Right lobe of liver (tissue), 6 donors: ENCODE measurements around the gene POLD3. TPM values are rescaled to one million over a fixed set of nuclear protein-coding genes. Genes with fewer than 3 reads are reported as not detected.
"Not testable (repeated sequence)": the region's sequence is repeated elsewhere in the genome, so short reads cannot be mapped to it uniquely, and the experiment has no call there.

ENCODE experiments used
- ATAC-seq, 4 donors: fragments of 200-7000 bp; cut with Tn5 transposase; one replicate each; pipeline ENCODE4 v1.9.1; 2020; ENCODE audit warnings: mild to moderate bottlenecking in 4 of 4, moderate library complexity in 4 of 4
- DNase-seq, 3 donors: peaks; one replicate each; pipeline ENCODE4 v3.0.0-alpha.2; 2020
- H3K27ac ChIP-seq, 3 donors: fragments of 200-600 bp; one replicate each; pipeline ENCODE4 v1.8.0; 2022
- H3K27me3 ChIP-seq, 2 donors: fragments of 200-600 bp; one replicate each; pipeline ENCODE4 v1.8.0; 2022
- H3K36me3 ChIP-seq, 4 donors: fragments of 200-600 bp; sonication (generic) in 1 of 4; one replicate each; pipeline versions ENCODE4 v1.5.1 to v1.8.0; 2017 to 2022; ENCODE audit warnings: control low read depth in 1 of 4
- H3K4me1 ChIP-seq, 4 donors: fragments of 200-600 bp; sonication (generic) in 1 of 4; one replicate each; pipeline versions ENCODE4 v1.5.1 to v1.8.0; 2017 to 2022; ENCODE audit warnings: control low read depth in 1 of 4
- H3K4me3 ChIP-seq, 3 donors: fragments of 200-600 bp; one replicate each; pipeline ENCODE4 v1.8.0; 2022
- H3K9me3 ChIP-seq, 4 donors: fragments of 200-600 bp; sonication (generic) in 1 of 4; one replicate each; pipeline versions ENCODE4 v1.5.1 to v1.8.0; 2017 to 2022; ENCODE audit warnings: control low read depth in 1 of 4
- POLR2A ChIP-seq: fragments of 450-650 bp; IDR thresholded peaks from one replicate; pipeline ENCODE4 v1.6.1; 2017; ENCODE audit warnings: antibody characterized with exemption, mild to moderate bottlenecking
- WGBS: methylation state at CpG from one replicate; pipeline ENCODE4 v1.1.6; 2018; ENCODE audit warnings: low coverage, low lambda C conversion rate; ENCODE audit not compliant: insufficient coverage; ENCODE audit errors: missing lambda C conversion rate; 5-methylcytosine and 5-hydroxymethylcytosine counted together
- intact Hi-C, 2 donors: fragments of 100-400 bp; cut with DNase I; formaldehyde crosslinking; loops; one replicate each; pipeline versions ENCODE4 v1.11.2 to v1.14.1; 2022
- total RNA-seq, 6 experiments: library from RNA; depleted of rRNA in 2 of 6; stranded (reverse); fragments of >200 nt in 2 of 6; fragmentation: NEBNext Ultra II Directional in 3 of 6; extraction: Animal tissue kit (Norgen Biotek cat#: 25700) in 3 of 6; gene quantifications; one replicate each; pipeline versions ENCODE4 v1.1.0 to v1.2.4, GENCODE V29; 2016 to 2023
- TF ChIP-seq, protein P1 (sequence below), 4 donors: fragments of 200-600 bp in 3 of 4; fragments of 450-650 bp in 1 of 4; IDR thresholded peaks; one replicate each; pipeline versions ENCODE4 v1.5.1 to v1.8.0; 2016 to 2022; ENCODE audit warnings: antibody characterized with exemption in 4 of 4, mild to moderate bottlenecking in 2 of 4
- donor health status: DM: no; HTN: yes; CAD: no.
- donor health status: DM: no; HTN: no; CAD: no.
- donor health status: DM: no; HTN: no; CAD: no.
- donor health status: DM: no; HTN: yes; CAD: no.
- donor health status: DM: no; HTN: yes; CAD: no.

POLD3 gene
- total RNA-seq, 6 experiments from 2014 or later = 2.9 to 5.7 (median 5.1) TPM

- Histone ChIP-seq H3K27ac (no peak overlapping the region), H3K9me3 (no peaks in the 10 kb centered on the region), H3K36me3 (no peaks in the 10 kb centered on the region), H3K4me3 (no peak overlapping the region), H3K4me1 (no peaks in the 10 kb centered on the region), H3K27me3 (no peaks in the 10 kb centered on the region)
- no peak for ATAC-seq
- WGBS = 80% methylated on average over 3 of the region's 6 CpGs
- intact Hi-C loops = loop anchor here (10.0 kb wide), 1 partner anchor 323 kb away; no protein-coding TSS in a partner anchor
- DNase-seq = no peak
- TF ChIP-seq, protein P1, sequence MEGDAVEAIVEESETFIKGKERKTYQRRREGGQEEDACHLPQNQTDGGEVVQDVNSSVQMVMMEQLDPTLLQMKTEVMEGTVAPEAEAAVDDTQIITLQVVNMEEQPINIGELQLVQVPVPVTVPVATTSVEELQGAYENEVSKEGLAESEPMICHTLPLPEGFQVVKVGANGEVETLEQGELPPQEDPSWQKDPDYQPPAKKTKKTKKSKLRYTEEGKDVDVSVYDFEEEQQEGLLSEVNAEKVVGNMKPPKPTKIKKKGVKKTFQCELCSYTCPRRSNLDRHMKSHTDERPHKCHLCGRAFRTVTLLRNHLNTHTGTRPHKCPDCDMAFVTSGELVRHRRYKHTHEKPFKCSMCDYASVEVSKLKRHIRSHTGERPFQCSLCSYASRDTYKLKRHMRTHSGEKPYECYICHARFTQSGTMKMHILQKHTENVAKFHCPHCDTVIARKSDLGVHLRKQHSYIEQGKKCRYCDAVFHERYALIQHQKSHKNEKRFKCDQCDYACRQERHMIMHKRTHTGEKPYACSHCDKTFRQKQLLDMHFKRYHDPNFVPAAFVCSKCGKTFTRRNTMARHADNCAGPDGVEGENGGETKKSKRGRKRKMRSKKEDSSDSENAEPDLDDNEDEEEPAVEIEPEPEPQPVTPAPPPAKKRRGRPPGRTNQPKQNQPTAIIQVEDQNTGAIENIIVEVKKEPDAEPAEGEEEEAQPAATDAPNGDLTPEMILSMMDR (IDR thresholded peaks at IDR 0.05) = no peak
- TF ChIP-seq POLR2A = no peak
Measured at GRCh38 chr11:74577624-74578396, 14.6 kb upstream of the POLD3 start.

GRCh38 chr11:74579577-74580270 lies 12.7 kb upstream of the POLD3 start:
- TF ChIP-seq, protein P1 (IDR thresholded peaks at IDR 0.05) = no peak
- TF ChIP-seq POLR2A = no peak
- no peaks in the 10 kb centered on the region for H3K36me3 ChIP-seq
- no peak overlapping the region for H3K4me3 ChIP-seq
- intact Hi-C loops = loop anchor here (10.0 kb wide), 1 partner anchor 325 kb away; no protein-coding TSS in a partner anchor
- H3K27ac ChIP-seq = no peak overlapping the region
- H3K27me3 ChIP-seq = no peaks in the 10 kb centered on the region
- no peaks in the 10 kb centered on the region for H3K4me1 ChIP-seq
- H3K9me3 ChIP-seq = no peaks in the 10 kb centered on the region
- DNase-seq = no peak
- no peak for ATAC-seq
- WGBS = 65% methylated on average over 4 of the region's 6 CpGs

GRCh38 chr11:74581954-74582547 lies 10.3 kb upstream of the POLD3 start:
- no peak overlapping the region for H3K27ac ChIP-seq
- no peaks in the 10 kb centered on the region for H3K4me1 ChIP-seq
- WGBS = 58% methylated on average over 4 of the region's 4 CpGs
- no peak for DNase-seq
- no peaks in the 10 kb centered on the region for H3K9me3 ChIP-seq
- no peaks in the 10 kb centered on the region for H3K27me3 ChIP-seq
- intact Hi-C loops = no loop called here
- peak in 1 of 4 donors; percentile 42 for ATAC-seq
- no peak for TF ChIP-seq POLR2A
- TF ChIP-seq, protein P1 (IDR thresholded peaks at IDR 0.05) = no peak
- no peaks in the 10 kb centered on the region for H3K36me3 ChIP-seq
- H3K4me3 ChIP-seq = no peak overlapping the region

- no peaks in the 10 kb centered on the region for H3K36me3 ChIP-seq
- no peak for ATAC-seq
- H3K27ac ChIP-seq = no peak overlapping the region
- no peaks in the 10 kb centered on the region for H3K27me3 ChIP-seq
- no peak for DNase-seq
- no peaks in the 10 kb centered on the region for H3K4me1 ChIP-seq
- TF ChIP-seq, protein P1 (IDR thresholded peaks at IDR 0.05) = no peak
- TF ChIP-seq POLR2A = no peak
- no peak overlapping the region for H3K4me3 ChIP-seq
- intact Hi-C loops = no loop called here
- H3K9me3 ChIP-seq = no peaks in the 10 kb centered on the region
- WGBS = 43% methylated on average over 2 of the region's 3 CpGs
Measured at GRCh38 chr11:74583024-74583624, 9.3 kb upstream of the POLD3 start.

DNA sequence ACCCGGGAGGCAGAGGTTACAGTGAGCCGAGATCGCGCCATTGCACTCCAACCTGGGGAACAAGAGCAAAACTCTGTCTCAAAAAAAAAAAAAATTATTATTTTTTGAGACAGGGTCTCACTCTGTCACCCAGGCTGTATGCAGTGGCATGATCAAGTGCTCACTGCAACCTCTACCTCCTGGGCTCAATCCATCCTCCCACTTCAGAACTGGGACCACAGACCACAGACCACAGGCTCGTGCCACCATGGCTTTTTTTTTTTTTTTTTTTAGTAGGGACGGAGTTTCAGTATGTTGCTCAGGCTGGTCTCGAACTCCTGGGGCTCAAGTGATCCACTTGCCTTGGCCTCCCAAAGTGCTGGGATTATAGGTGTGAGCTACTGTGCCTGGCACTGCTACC lies 1.9 kb upstream of the POLD3 start:
- 88% methylated on average over 5 of the region's 7 CpGs for WGBS
- H3K27ac ChIP-seq, H3K9me3 ChIP-seq, H3K4me3 ChIP-seq, intact Hi-C loops, DNase-seq, ATAC-seq, H3K36me3 ChIP-seq, H3K4me1 ChIP-seq, H3K27me3 ChIP-seq: not testable (repeated sequence)
